HL-60 (cell line): ENCODE measurements around the gene RDH5.

Experiments used
- TF ChIP-seq, protein P1 (sequence below): IDR thresholded peaks from one replicate; pipeline ENCODE4 v1.5.1; 2011; ENCODE audit warnings: low read length, control low read depth, inconsistent platforms; ENCODE audit not compliant: insufficient read depth
- TF ChIP-seq, protein P2 (sequence below): IDR thresholded peaks from 2 replicates; pipeline ENCODE4 v1.6.1; 2012; ENCODE audit warnings: low read depth; ENCODE audit not compliant: insufficient replicate concordance

DNA sequence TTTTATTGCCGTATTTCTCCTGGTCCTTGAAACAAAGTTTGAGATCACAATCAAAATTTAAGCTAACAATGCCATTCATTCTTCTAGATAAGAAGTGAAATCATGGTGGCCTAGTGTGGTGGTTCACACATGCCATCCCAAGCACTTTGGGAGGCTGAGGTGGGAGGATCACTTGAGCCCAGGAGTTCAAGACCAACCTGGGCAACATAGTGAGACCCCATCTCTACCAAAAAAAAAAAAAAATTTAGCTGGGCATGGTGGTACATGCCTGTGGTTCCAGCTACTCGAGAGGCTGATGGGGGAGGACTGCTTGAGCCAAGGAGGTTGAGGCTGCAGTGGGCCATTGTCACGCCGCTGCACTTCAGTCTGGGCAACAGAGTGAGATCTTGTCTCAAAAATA, 47.0 kb downstream of the RDH5 start:
- TF ChIP-seq, protein P1, sequence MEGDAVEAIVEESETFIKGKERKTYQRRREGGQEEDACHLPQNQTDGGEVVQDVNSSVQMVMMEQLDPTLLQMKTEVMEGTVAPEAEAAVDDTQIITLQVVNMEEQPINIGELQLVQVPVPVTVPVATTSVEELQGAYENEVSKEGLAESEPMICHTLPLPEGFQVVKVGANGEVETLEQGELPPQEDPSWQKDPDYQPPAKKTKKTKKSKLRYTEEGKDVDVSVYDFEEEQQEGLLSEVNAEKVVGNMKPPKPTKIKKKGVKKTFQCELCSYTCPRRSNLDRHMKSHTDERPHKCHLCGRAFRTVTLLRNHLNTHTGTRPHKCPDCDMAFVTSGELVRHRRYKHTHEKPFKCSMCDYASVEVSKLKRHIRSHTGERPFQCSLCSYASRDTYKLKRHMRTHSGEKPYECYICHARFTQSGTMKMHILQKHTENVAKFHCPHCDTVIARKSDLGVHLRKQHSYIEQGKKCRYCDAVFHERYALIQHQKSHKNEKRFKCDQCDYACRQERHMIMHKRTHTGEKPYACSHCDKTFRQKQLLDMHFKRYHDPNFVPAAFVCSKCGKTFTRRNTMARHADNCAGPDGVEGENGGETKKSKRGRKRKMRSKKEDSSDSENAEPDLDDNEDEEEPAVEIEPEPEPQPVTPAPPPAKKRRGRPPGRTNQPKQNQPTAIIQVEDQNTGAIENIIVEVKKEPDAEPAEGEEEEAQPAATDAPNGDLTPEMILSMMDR, result no peak
- TF ChIP-seq, protein P2, sequence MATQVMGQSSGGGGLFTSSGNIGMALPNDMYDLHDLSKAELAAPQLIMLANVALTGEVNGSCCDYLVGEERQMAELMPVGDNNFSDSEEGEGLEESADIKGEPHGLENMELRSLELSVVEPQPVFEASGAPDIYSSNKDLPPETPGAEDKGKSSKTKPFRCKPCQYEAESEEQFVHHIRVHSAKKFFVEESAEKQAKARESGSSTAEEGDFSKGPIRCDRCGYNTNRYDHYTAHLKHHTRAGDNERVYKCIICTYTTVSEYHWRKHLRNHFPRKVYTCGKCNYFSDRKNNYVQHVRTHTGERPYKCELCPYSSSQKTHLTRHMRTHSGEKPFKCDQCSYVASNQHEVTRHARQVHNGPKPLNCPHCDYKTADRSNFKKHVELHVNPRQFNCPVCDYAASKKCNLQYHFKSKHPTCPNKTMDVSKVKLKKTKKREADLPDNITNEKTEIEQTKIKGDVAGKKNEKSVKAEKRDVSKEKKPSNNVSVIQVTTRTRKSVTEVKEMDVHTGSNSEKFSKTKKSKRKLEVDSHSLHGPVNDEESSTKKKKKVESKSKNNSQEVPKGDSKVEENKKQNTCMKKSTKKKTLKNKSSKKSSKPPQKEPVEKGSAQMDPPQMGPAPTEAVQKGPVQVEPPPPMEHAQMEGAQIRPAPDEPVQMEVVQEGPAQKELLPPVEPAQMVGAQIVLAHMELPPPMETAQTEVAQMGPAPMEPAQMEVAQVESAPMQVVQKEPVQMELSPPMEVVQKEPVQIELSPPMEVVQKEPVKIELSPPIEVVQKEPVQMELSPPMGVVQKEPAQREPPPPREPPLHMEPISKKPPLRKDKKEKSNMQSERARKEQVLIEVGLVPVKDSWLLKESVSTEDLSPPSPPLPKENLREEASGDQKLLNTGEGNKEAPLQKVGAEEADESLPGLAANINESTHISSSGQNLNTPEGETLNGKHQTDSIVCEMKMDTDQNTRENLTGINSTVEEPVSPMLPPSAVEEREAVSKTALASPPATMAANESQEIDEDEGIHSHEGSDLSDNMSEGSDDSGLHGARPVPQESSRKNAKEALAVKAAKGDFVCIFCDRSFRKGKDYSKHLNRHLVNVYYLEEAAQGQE, result no peak
